GM04504 (cell line): ENCODE results near the gene IGIP.
"Not testable (repeated sequence)": the region's sequence is repeated elsewhere in the genome, so short reads cannot be mapped to it uniquely, and the experiment has no call there.

Experiments used
- DNase-seq: peaks from one replicate; pipeline ENCODE4 v3.0.0-alpha.2; 2012; ENCODE audit warnings: low read depth

Gene IGIP

GRCh38 chr5:140142856-140143255 is 17.1 kb downstream of the IGIP start:
- DNase-seq: no peak

GRCh38 chr5:140143521-140144258 is 18.0 kb downstream of the IGIP start:
- DNase-seq: no peak

DNA sequence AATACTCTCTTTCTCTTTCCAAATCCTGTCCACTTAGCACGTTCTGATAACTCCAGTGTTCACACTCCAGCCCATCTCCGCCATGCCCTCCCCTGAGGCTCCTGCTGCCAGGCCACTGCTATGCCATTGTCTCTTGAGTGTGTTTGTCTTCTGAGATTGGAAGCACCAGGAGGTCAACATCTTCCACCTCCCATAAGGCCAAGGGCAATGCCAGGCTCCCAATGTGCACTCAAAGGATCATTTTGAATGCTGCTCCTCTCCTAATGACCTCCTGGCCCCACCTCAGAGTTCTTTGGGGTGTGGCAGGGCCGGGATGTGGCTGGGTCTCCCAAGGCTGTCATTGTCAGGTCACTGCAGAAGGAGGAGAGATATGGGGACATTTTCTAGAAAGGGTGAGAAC is 19.5 kb downstream of the IGIP start:
- DNase-seq: no peak

- DNase-seq: peak; percentile 48
Observed at GRCh38 chr5:140145818-140146522, 20.2 kb downstream of the IGIP start.

DNA sequence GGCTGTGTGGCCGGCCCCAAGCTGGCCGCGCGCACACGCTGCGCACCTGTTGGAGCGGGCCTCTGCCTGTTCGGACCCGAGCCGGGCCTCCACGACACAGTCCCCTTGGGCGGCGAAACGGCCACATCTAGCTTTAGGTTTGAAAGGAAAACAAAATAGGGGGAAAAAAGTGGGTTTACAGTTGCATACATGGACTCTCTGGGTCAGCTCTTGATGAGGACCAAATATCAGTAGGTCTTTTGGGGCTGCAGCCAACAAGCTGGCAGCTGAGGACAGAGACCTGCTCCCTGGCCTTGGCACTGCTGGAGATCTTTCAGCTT is 20.7 kb downstream of the IGIP start:
- no peak for DNase-seq

DNA sequence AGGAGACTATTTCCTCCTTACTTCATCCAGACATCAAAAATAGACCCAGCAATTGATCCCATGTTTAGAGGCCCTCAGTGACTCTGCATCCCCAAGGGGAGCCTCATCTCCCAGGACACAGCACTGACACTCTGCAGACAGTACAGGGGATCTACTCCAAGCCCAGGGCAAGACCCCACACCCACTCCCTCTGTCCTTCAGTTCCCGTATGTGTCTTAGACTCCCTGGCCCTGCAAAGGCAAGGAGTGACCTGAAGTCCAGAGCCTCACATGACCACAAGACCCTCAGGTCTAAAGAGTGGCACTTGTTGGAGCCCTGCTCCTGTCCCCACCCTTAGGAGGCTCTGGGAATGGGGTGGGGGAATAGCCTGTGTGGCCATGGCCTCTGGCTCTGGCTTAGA is 21.7 kb downstream of the IGIP start:
- DNase-seq: no peak

GRCh38 chr5:140148508-140148907 is 22.8 kb downstream of the IGIP start:
- DNase-seq: no peak

DNA sequence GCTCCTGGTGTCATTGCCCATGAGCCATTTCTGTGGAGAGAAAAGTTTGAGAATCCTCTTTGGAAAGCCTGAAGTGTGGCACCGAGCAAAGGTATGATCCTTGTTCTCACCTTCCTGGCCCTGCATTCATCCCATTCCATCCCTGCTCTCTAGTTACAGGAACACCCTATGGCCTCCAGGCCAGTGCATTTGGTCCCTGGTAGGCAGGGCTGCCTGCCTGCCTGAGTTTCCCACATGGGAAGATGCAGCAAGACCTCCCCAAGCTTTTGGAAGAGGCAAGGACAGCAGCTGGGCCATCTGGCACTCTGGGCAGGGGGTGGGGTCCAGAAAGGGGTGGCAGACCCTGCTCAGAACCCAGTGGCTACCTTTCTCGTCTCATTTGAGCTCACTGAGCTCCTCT is 24.5 kb downstream of the IGIP start:
- DNase-seq: no peak

- DNase-seq: no peak
Observed at GRCh38 chr5:140151144-140152021, 25.6 kb downstream of the IGIP start.

- no peak for DNase-seq
Observed at GRCh38 chr5:140152022-140152999, 26.6 kb downstream of the IGIP start.

DNA sequence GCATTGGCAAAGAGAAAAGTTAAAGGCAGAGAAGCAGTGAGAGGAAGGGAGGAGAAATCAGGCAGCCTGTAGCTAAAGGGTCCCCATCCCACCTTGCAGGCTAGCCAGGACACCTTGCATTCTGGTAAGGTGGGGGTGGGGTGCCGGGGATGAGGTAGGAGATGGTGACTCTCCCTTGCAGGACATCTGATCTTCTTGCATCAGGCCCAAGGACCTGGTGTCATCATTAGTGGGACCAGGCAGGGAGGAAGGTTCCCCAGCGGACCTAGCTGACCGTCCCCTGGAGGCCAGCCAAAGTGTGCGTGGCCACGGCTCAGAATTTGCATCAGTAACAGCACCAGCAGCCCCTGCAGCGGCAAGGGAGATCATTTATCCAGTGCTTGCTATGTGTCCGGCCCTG is 27.5 kb downstream of the IGIP start:
- no peak for DNase-seq

- DNase-seq: no peak
Observed at GRCh38 chr5:140153905-140154304, 28.2 kb downstream of the IGIP start.

- not testable (repeated sequence) for DNase-seq
Observed at GRCh38 chr5:140154710-140155381, 29.1 kb downstream of the IGIP start.

GRCh38 chr5:140157032-140157781 is 31.5 kb downstream of the IGIP start:
- peak; percentile 53 for DNase-seq

DNA sequence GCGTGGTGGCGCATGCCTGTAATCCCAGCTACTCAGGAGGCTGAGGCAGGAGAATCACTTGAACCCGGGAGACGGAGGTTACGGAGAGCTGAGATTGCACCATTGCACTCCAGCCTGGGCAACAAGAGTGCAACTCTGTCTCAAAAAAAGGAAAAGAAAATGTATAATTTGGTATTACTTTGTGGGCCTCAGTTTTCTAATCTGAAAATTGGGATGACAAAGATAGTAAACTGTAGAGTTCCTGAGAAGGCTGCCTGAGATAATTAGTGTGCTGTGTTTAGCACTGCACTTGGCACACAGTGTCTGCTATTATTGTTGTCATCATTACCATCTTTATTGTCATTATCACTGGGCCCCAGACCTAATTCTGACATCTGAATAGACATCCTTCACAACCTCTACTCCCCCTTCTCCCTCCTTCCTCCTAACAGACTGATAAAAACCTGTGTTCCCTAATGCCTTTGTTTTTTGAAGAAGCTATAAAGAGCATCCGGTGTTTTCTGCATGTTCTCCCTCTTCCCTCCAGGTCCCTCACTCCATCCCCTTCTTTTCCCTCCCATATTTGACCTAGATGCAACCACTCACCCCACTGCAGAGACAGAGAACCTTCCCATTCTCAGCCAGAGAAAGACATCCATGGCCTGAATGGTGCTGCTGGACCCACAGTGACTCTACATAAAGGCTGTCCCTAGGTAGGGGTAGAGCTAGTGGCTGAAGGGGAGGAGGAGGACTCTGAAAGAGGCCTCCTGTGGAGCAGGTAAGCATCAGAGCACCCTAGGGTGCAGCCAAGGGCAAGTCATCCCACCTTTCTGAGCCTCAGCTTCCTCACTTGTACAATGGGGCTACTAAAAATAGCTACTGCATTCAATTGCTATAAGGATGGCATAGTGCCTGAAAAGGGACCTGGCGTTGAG is 33.5 kb downstream of the IGIP start:
- DNase-seq: no peak

GRCh38 chr5:140162275-140162674 is 36.5 kb downstream of the IGIP start:
- DNase-seq: no peak

DNA sequence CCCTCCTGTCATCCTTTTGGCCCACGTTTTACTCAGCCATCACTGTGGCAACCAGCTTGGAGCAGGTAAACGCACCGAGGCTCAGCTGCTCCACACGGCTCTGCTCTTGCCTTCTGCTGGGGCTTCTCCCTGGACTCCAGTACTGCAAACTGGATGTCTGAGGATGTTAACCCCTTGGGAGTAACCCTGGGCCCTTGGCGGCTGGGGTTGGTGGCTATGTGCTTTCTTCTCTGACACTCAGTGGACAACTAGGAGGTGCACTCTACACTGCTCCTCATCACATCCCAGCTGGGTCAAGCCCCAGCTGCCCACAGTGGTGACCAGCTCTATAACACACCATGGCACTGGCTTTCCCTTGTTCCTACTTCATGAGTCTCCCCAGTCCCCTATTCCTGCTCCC is 37.0 kb downstream of the IGIP start:
- no peak for DNase-seq

DNA sequence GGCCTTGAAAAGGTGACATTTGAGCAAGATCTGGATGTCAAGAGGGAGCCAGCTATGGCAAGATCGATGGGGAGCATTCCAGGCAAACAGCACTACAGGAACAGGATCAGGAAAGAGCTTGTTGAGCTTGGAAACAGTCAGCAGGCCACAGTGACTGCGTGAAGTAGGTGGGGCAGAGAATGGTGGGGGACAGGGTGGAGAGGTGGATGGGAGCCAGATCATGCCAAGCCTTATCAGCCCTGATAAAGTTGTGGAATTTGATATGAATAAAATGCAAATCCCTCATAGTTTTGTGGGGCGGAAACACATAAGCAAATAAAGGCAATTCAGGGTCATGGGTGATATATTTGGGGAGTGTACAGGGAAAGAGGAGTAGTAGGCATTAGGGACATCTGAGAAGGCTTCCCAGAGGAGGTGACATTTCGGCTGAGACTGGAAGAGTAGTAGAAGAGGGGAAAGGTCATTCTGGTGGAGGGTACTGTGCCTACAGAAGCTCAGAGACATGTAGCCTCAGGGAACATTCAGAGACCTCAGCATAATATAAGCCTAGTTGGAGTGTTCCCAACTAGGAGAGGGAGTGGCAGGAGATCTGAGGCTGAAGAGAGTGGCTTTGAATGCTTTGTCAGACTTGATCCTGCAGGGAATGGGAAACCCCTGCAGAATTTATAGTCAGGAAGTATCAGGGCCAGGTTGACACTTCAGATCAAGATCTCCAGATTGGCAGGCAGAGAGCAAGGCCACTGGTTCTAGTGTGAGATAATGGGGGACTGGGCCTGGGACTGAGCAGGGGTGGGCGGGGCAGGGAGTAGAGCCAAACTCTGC is 39.6 kb downstream of the IGIP start:
- no peak for DNase-seq

- no peak for DNase-seq
Observed at GRCh38 chr5:140165923-140166270, 40.2 kb downstream of the IGIP start.
